HG03460 (cell line): ENCODE measurements around the gene RARA.

Experiments
- ATAC-seq: cut with Tn5 transposase; IDR thresholded peaks from one replicate; pipeline ENCODE4 v1.9.1; 2021; ENCODE audit not compliant: unreplicated experiment

Gene RARA

GRCh38 chr17:40327244-40327729 lies 18.3 kb downstream of the RARA start:
- ATAC-seq: no peak

- no peak for ATAC-seq
Measured at GRCh38 chr17:40327735-40328385, 18.9 kb downstream of the RARA start.

- ATAC-seq: no peak
Measured at GRCh38 chr17:40328386-40328766, 19.4 kb downstream of the RARA start.

- ATAC-seq: no peak
Measured at GRCh38 chr17:40329839-40330794, 21.1 kb downstream of the RARA start.

- no peak for ATAC-seq
Measured at GRCh38 chr17:40330850-40331470, 22.0 kb downstream of the RARA start.

- ATAC-seq: no peak
Measured at GRCh38 chr17:40331743-40332641, 23.0 kb downstream of the RARA start.

GRCh38 chr17:40333781-40334448 lies 24.9 kb downstream of the RARA start:
- no peak for ATAC-seq

- ATAC-seq: no peak
Measured at GRCh38 chr17:40335620-40336019, 26.6 kb downstream of the RARA start.

GRCh38 chr17:40337351-40337750 lies 28.4 kb downstream of the RARA start:
- ATAC-seq: no peak

- no peak for ATAC-seq
Measured at GRCh38 chr17:40338058-40338457, 29.1 kb downstream of the RARA start.

- ATAC-seq: no peak
Measured at GRCh38 chr17:40338941-40339649, 30.1 kb downstream of the RARA start.

- ATAC-seq: no peak
Measured at GRCh38 chr17:40340327-40340726, 31.3 kb downstream of the RARA start.

GRCh38 chr17:40340880-40341807 lies 32.2 kb downstream of the RARA start:
- ATAC-seq: peak; percentile 53

GRCh38 chr17:40341808-40342503 lies 33.0 kb downstream of the RARA start:
- no peak for ATAC-seq

- ATAC-seq: no peak
Measured at GRCh38 chr17:40342504-40343218, 33.7 kb downstream of the RARA start.

- no peak for ATAC-seq
Measured at GRCh38 chr17:40343219-40344119, 34.5 kb downstream of the RARA start.
